ENCODE measurements around the gene KIF26A.
"Not testable (repeated sequence)": the region's sequence is repeated elsewhere in the genome, so short reads cannot be mapped to it uniquely, and the experiment has no call there.

KIF26A gene

GRCh38 chr14:104223101-104224041 lies 85.0 kb downstream of the KIF26A start:
- no peak for DNase-seq (ENCODE audit: low spot score)

DNA sequence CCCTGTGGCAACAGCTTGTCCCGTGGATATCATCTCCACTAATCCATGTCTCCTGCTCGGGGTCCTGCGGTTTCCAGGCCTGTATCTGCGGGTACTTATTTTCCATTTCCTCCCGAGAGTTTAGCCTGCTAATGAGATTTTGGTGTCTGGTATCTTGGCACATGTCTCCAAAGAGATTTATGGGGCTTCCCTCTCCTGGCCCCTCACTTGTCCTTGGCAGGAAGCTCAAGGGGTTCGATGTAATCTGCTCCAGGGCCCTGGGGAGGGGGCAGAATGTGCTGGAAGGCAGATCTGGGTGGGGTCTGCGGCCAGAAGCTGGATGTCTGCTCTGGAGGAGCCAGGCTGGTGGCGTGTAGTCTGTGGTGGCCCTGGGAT lies 85.7 kb downstream of the KIF26A start:
- DNase-seq (ENCODE audit: low spot score): no peak

DNA sequence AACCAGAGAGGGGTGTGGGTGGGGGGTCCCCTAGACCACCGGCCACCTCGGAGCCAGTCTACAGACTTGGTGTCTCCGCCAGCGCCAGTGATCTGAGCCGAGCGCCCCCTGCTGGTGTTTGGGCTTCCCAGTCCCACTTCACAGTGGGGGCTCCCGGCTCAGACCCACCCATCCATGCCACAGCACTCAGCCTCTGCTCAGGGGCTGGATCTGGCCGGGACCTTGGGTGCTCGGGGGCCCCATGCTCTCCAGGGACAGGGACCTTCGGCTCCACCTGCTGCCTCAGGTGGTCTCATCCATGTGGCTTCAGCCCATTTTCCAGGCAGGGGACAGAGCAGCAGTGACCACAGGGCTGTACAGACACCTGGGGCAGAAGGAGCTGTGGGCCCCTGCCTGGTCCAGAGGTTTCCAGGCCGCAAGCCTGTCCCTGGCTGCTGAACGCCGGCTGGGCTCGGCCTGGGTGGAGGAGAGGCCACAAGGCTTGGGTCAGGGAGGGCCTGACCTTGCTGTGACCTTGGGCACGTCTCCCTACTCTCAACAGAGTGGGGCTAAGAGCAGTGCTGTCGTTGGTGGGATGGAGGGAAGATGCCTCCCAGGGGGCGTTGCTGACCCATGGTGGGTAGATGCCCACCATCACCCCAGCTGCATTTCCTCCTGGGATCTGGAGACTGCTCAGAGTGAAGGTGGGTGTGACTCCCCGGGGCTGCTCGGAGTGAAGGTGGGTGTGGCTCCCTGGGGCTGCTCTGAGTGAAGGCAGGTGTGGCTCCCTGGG lies 86.3 kb downstream of the KIF26A start:
- DNase-seq (ENCODE audit: low spot score): no peak

DNA sequence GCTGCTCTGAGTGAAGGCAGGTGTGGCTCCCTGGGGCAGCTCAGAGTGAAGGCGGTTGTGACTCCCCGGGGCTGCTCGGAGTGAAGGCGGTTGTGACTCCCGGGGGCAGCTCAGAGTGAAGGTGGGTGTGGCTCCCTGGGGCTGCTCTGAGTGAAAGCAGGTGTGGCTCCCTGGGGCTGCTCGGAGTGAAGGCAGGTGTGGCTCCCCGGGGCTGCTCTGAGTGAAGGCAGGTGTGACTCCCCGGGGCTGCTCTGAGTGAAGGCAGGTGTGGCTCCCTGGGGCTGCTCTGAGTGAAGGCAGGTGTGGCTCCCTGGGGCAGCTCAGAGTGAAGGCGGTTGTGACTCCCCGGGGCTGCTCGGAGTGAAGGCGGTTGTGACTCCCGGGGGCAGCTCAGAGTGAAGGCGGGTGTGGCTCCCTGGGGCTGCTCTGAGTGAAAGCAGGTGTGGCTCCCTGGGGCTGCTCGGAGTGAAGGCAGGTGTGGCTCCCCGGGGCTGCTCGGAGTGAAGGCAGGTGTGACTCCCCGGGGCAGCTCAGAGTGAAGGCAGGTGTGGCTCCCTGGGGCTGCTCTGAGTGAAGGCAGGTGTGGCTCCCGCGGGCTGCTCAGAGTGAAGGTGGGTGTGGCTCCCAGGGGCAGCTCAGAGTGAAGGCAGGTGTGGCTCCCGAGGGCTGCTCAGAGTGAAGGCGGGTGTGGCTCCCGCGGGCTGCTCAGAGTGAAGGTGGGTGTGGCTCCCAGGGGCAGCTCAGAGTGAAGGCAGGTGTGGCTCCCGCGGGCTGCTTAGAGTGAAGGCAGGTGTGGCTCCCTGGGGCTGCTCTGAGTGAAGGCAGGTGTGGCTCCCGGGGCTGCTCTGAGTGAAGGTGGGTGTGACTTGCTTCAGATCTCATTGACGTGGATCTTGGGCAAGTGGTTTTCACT lies 87.1 kb downstream of the KIF26A start:
- not testable (repeated sequence) for DNase-seq (ENCODE audit: low spot score)

GRCh38 chr14:104226421-104227383 lies 88.3 kb downstream of the KIF26A start:
- DNase-seq (ENCODE audit: low spot score): no peak

DNA sequence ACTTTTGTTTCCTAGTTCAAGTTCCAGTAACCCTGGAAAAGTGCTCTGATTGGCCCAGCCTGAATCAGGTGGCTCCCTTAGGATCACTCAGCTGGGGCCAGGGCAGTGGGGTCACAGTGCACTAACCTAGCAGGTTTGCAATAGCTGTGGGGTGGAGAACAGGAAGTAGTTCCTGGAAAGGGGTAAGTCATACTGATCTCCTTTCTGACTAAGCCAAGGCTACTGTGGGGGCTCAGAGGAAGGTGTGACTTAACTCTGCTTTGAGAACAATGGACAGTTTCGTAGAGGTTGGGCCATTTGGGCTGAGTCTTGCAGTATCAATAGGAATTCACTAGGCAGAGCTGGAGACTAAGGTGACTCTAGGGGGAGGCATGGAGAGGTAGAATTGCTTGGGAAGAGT lies 89.4 kb downstream of the KIF26A start:
- DNase-seq (ENCODE audit: low spot score): no peak

DNA sequence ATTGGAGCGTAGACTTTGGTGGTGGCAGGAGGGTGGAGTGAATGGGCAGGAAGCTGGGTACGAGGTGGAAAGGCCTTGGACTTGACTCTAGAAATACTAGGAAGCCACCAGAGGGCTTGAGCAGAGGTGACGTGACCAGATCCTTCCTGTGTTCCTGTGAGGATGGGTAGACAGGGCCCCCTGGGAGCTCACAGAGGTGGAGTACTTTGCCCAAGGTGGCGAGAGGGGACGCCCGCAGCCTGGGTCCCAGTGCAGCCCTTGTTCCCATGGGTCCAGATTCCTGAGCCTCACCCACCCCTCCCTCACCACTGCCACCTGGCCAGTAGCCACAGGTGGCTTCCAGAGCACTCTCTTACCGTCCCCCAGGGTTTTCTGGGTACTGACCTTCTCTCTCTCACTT lies 89.8 kb downstream of the KIF26A start:
- no peak for DNase-seq (ENCODE audit: low spot score)

DNA sequence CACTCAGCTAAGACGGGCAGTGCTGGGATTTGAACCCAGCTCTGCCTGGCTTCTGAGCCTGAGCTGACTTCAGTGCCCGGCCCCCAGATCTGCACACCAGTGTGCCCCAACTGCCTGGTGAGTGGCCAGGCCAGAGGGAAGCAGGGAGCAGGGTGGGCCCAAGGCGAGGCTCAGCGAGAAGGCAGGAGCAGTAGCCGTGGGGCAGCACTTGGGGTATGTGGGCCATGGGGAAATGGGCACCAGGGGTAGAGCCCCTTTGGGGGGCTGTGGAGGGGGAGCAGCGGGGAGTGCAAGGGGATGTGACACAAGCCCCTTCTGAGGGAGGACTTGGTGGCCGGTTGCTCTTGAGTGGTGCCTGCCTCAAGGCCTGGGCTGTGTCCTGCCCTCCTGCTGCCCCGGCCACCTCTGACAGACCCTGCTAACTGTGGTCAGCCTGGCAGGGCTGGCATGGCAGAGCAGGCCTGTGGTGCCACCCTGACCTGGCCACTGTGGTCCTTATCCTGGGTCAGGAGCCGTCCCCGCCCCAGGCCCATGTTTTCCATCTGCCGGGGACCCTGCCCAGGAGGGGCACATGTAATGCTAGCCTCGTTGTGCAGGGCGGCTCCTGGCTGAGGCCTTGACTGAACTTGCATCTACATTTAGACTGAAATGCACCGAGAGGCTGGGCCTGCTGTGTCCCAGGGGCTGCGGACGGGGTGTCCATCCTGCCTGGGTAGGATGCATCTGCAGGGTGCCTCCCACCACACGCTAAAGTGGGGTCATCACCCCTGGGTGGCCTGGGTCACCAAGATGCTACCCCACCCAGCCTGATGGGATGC lies 90.5 kb downstream of the KIF26A start:
- no peak for DNase-seq (ENCODE audit: low spot score)

GRCh38 chr14:104229534-104230055 lies 91.2 kb downstream of the KIF26A start:
- DNase-seq (ENCODE audit: low spot score): no peak

DNA sequence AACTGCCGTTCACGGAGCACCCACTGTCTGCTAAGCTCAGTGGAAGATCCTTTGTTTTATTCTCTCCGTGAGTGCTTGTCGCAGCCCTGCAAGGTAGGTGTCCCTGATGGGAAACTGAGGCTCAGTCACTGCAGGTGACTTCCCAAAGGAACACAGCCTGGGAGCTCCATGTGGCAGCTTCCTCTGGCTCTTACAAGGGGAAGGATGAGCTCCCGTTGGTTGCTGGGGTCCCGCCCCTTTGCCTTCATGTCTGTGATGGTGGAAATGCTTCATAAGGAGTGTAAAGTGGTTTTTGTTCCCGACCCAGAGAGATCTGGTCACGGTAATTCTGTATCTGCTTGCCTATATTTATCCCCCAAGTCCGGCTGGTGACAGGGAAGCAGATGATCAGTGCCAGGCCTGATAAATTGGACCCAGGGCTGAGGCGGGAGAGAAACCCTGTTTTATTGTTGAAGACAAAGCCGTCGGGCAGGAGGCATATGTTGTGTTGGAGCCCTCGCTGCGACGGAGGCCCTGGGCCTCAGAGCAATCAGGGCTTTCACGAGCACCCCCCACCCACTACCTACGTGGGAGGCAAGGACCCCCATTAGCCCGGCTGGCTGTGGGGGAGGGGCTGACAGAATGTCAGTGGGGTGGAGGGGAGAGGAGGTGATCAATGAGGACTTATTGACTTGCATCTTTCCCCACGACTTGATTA lies 91.9 kb downstream of the KIF26A start:
- DNase-seq (ENCODE audit: low spot score): no peak
